Common myeloid progenitor, CD34-positive (primary cell): ENCODE results near the gene EIF4G2.
A peak's percentile ranks its signal among the peaks of the same experiment; 100 is the strongest.

Experiments
- CTCF ChIA-PET: fragments of 350-600 bp; sonication (Branson Sonifier 250); formaldehyde crosslinking; loops from one replicate; lab custom pipeline; 2021; ENCODE audit warnings: antibody characterized with exemption; lab: Charles Lee
- POLR2A ChIA-PET: fragments of 350-600 bp; sonication (Branson Sonifier 250); formaldehyde crosslinking; loops from one replicate; lab custom pipeline; 2021; ENCODE audit warnings: antibody characterized with exemption; lab: Charles Lee
- DNase-seq, 3 donors: peaks; one replicate each; pipeline versions ENCODE4 v3.0.0 to v3.0.0-alpha.2; 2013
- H3K27ac ChIP-seq, 2 experiments: 1 replicate in 1 of 2; 2 replicates in 1 of 2; pipeline ENCODE4 v1.7.0; 2013; ENCODE audit warnings: inconsistent platforms in 2 of 2, low read length in 2 of 2, mild to moderate bottlenecking in 2 of 2, low read depth in 1 of 2, moderate library complexity in 1 of 2; ENCODE audit not compliant: severe bottlenecking in 2 of 2, insufficient read depth in 1 of 2, poor library complexity in 1 of 2
- H3K27me3 ChIP-seq, 5 experiments: replicated peaks in 2 of 5; 1 replicate in 3 of 5; 2 replicates in 2 of 5; pipeline versions ENCODE4 v1.6.1 to v1.7.0; 2013; ENCODE audit warnings: low read length in 4 of 5, mild to moderate bottlenecking in 2 of 5, moderate library complexity in 2 of 5, inconsistent platforms in 1 of 5; ENCODE audit not compliant: insufficient read depth in 5 of 5, control insufficient read depth in 4 of 5
- H3K36me3 ChIP-seq, 4 experiments: 1 replicate in 2 of 4; 2 replicates in 2 of 4; pipeline versions ENCODE4 v1.6.1 to v1.7.0; 2013; ENCODE audit warnings: low read length in 3 of 4, control low read depth in 1 of 4, mild to moderate bottlenecking in 1 of 4; ENCODE audit not compliant: control insufficient read depth in 4 of 4, insufficient read depth in 4 of 4
- H3K4me1 ChIP-seq, 4 experiments: 1 replicate in 3 of 4; 2 replicates in 1 of 4; pipeline versions ENCODE4 v1.6.1 to v1.7.1; 2013; ENCODE audit warnings: low read length in 3 of 4, mild to moderate bottlenecking in 3 of 4, control low read depth in 1 of 4, inconsistent platforms in 1 of 4, moderate library complexity in 1 of 4; ENCODE audit not compliant: control insufficient read depth in 4 of 4, insufficient read depth in 4 of 4; ENCODE audit errors: control extremely low read depth in 1 of 4
- H3K4me3 ChIP-seq, 7 experiments: 1 replicate in 4 of 7; 2 replicates in 3 of 7; pipeline versions ENCODE4 v1.5.1 to v1.7.0; 2013; ENCODE audit warnings: mild to moderate bottlenecking in 7 of 7, low read length in 6 of 7, moderate library complexity in 6 of 7, inconsistent platforms in 2 of 7, low read depth in 2 of 7, control low read depth in 1 of 7; ENCODE audit not compliant: insufficient read depth in 4 of 7, control insufficient read depth in 1 of 7; ENCODE audit errors: extremely low read depth in 1 of 7
- H3K9me3 ChIP-seq, 5 experiments: 1 replicate in 4 of 5; 2 replicates in 1 of 5; pipeline versions ENCODE4 v1.6.1 to v1.7.1; 2013; ENCODE audit warnings: low read length in 4 of 5, mild to moderate bottlenecking in 2 of 5, inconsistent platforms in 1 of 5, low read depth in 1 of 5, moderate library complexity in 1 of 5; ENCODE audit not compliant: control insufficient read depth in 4 of 5, insufficient read depth in 2 of 5; ENCODE audit errors: control extremely low read depth in 1 of 5

The EIF4G2 gene

GRCh38 chr11:10747733-10748132, 61.0 kb downstream of the EIF4G2 start:
- ChIA-PET POLR2A (no interaction called here), CTCF (interaction anchor here (0.8 to 1.6 kb wide), 3 partner anchors 11 to 334 kb away, joined by 3 to 7 read pairs (median 4); no protein-coding TSS in a partner anchor)
- peak in 1 of 3 donors; percentile 36 for DNase-seq

More at GRCh38 chr11:10747733-10748132, 61.0 kb downstream of the EIF4G2 start:
- no peak overlapping the region for H3K27ac ChIP-seq
- H3K4me3 ChIP-seq, result no peak overlapping the region
- H3K9me3 ChIP-seq, result no peaks in the 10 kb centered on the region
- no peaks in the 10 kb centered on the region for H3K36me3 ChIP-seq
- H3K27me3 ChIP-seq, result no peaks in the 10 kb centered on the region
- H3K4me1 ChIP-seq, result peaks cover 25 to 79% (median 59%) of the 10 kb centered on the region in 4 experiments
